GM12872 (cell line): ENCODE measurements around the gene DGAT2.

Experiments used
- TF ChIP-seq, protein P1 (sequence below): IDR thresholded peaks from 3 replicates; pipeline ENCODE4 v1.5.1; 2011; ENCODE audit warnings: low read depth, mild to moderate bottlenecking, low read length, moderate library complexity; ENCODE audit not compliant: insufficient read depth

DGAT2 gene, protein sequence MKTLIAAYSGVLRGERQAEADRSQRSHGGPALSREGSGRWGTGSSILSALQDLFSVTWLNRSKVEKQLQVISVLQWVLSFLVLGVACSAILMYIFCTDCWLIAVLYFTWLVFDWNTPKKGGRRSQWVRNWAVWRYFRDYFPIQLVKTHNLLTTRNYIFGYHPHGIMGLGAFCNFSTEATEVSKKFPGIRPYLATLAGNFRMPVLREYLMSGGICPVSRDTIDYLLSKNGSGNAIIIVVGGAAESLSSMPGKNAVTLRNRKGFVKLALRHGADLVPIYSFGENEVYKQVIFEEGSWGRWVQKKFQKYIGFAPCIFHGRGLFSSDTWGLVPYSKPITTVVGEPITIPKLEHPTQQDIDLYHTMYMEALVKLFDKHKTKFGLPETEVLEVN

DNA sequence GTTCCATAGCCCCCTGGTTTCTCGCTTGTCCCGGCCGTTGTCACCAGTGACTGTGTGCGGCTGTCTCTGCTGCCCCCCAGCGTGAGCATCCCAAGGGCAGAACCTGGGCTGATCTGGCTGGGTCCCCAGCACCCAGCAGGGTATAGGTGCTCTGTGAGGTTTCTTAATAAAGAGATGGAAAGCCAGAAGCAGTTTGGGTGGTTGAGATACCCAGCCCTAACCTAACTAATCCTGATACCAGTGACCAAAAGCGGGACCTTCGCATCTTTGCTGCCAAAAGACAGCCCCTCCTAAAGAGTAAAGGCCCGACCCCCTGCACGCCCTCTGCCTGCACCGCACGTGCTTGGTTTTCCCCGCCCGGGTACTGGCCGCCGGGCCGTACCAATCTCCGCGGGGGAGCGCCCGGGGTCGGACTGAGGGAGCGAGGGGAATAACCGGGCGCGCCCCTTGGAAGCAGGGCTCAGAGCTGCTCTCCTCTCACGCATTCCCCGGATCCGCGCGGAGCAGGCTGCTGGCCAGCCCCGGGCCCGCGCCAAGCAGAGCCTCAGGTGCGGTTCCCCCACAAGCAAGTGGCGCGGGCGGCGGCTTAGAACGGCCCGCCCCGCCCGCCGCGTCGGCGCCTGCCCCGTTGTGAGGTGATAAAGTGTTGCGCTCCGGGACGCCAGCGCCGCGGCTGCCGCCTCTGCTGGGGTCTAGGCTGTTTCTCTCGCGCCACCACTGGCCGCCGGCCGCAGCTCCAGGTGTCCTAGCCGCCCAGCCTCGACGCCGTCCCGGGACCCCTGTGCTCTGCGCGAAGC, at the start of gene DGAT2:
DGAT2 (plus strand) TSS at position 667 of the 797 bp plus-strand sequence. CDS start 214 bp downstream, outside the sequence.
- TF ChIP-seq, protein P1, sequence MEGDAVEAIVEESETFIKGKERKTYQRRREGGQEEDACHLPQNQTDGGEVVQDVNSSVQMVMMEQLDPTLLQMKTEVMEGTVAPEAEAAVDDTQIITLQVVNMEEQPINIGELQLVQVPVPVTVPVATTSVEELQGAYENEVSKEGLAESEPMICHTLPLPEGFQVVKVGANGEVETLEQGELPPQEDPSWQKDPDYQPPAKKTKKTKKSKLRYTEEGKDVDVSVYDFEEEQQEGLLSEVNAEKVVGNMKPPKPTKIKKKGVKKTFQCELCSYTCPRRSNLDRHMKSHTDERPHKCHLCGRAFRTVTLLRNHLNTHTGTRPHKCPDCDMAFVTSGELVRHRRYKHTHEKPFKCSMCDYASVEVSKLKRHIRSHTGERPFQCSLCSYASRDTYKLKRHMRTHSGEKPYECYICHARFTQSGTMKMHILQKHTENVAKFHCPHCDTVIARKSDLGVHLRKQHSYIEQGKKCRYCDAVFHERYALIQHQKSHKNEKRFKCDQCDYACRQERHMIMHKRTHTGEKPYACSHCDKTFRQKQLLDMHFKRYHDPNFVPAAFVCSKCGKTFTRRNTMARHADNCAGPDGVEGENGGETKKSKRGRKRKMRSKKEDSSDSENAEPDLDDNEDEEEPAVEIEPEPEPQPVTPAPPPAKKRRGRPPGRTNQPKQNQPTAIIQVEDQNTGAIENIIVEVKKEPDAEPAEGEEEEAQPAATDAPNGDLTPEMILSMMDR = peak; percentile 39; the same call in 1 of the 3 replicates

- TF ChIP-seq, protein P1 = no peak
Measured at GRCh38 chr11:75719340-75720239, 49.0 kb upstream of the DGAT2 start.

DNA sequence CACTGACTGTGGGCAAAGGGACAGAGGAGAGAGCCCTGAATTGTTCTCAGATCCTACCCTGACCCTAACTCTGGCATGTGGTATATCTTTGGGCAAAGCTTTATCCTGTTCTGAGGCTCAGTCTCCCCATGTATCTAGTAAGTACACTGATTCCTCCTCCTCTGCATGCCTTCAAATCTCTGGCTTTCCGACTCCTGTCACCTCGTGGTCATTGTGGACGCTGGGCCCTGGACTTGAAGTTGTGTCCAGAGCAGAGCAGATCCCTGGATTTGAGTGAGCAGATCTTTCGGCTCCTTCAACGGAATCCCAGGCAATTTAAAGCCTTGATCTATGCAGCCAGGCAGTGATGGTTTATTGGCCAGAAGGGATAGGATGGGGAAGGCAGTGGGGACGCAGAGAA, 47.9 kb upstream of the DGAT2 start:
- TF ChIP-seq, protein P1 = no peak

- TF ChIP-seq, protein P1 = no peak
Measured at GRCh38 chr11:75721852-75722668, 46.5 kb upstream of the DGAT2 start.

DNA sequence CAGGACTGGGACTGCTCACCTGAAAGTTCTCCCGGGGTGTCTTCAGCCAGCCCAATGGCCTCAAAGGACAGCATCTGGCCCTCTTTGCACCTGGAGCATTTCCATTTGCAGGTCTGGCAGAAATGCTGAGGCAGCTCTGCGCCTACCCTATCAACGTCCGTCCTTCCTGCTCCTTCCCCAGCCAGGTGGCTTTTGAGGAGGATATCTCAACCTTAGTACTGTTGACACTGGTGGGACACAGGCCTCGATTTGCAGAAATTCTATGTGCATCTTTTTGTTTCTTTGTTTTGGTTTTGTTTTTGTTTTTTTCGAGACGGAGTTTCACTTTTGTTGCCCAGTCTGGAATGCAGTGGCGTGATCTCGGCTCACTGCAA, 45.9 kb upstream of the DGAT2 start:
- TF ChIP-seq, protein P1 = no peak

GRCh38 chr11:75725547-75726320, 42.8 kb upstream of the DGAT2 start:
- TF ChIP-seq, protein P1 = no peak
